Suppressor macrophage (primary cell): ENCODE data around the gene MYBPC1.

Source experiments
- DNase-seq, 4 experiments: peaks; one replicate each; pipeline ENCODE4 v3.0.0-alpha.2; 2020 to 2022

Gene MYBPC1

GRCh38 chr12:101604132-101604531, 9.4 kb downstream of the MYBPC1 start:
- DNase-seq = no peak

- DNase-seq = no peak
Observed at GRCh38 chr12:101607894-101608293, 13.1 kb downstream of the MYBPC1 start.

- DNase-seq = no peak
Observed at GRCh38 chr12:101608301-101609133, 13.7 kb downstream of the MYBPC1 start.

GRCh38 chr12:101609198-101609597, 14.4 kb downstream of the MYBPC1 start:
- no peak for DNase-seq

DNA sequence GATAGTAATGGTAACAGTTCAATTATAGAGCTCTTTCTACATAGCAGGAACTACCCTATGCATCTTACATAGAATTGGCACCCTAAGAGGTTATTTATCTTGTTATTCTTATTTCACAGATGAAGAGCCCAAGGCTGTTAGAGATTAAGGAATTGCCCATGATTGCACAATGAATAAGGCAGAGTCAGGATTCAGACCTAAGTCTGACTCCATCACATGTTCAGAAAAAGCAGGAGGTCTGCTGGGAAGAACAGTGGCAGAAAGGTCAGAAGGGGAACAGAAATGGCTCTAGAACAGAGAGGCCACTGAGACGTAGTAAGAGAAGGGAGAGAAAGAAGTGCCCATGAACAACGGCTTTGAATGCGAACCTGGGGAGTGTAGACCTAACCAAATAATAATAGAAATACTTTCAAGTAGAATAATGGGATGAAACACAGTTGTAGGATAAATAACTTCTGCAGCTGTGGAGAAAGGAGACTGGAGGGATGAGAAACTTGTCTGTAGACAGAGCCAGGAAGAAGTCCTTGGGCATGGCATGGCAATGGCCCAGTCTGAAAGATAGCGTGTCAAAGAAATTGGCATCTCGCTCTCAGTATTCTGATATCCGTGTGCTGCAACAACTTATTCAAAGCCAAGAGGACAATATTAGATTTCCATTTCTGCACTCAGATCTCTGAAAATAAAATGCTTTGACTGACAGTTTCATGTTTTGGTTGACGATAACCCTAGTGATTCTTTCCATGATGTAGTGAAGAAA, 17.6 kb downstream of the MYBPC1 start:
- peak in 1 of 4 experiments; percentile 28 for DNase-seq

GRCh38 chr12:101616027-101616494, 21.3 kb downstream of the MYBPC1 start:
- peak; percentile 60 to 91 (median 78) for DNase-seq

DNA sequence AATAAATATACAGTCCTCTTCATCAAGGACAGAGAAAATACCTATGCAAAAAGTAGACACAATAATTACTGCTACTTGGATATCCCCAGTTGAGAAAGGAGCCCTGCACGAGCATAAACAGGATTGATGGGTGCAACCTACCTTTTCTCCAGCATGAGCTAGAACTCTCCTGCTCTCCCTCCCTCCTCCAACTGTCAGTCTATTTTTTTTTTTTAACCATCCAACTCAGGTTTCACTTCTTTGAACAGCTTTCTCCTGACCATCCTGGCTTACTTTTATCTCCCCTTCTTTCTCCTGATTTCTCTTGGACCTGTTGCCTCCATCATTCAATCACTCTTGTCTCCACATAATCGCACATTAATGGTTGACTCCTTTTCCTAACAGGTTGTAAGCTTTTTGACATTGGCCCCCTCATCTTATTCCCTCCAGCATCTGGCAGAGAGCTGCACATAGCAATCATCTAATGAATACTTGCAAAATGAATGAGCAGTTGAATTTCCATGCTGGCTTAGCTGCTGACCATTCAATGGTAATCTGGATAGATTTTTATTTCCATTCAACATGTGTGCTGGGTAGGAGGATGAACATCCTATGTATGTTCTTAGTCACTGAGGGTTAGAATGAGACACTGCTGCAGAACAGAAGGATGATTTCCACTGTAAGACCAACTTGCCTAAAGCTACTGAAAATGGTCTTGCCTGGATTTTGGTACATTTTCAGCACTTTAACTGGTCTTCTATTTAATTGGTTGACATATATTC, 24.4 kb downstream of the MYBPC1 start:
- DNase-seq = no peak

DNA sequence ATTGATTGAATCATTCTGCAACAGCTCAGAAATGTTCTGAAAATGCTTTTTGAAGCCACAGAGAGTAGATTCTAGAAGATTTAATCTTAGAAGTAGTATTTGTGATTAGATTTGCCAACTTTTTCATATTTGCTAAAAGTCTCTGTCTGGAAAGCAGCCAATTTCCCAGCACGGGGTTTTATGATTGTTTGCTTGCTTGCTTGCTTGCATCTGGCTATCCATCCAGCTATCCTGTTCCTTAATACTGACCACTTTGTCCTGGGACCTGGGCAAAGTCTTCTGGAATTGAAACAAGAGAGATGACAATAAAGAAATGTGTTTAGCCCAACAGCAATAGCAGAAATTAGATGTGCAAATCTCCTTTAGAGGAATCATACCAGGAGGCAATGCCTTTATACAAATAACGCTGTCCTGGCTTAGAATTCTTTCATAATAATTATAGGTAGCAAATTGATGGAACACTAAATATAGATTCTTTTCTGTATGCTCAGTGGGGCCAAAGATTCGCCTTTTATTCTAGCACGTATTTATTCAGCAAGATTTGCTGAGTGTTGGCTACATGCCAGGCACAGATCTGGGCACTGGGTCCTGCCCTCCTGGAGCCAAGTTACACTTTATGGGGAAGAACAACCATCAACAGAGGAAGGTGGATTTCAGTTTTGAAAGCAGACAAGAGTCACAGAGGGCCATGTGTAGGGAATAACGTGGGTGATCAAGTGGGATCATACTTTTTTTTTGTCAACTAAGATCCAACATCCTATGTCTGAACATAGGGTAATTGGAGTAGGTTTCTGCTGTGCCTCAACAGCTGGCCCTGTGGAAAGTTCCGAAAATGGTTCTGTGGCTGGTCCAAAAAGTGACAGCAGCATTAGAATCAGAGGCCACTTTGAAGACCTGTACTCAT, 25.3 kb downstream of the MYBPC1 start:
- peak in 2 of 4 experiments; percentile 16 to 20 for DNase-seq

DNA sequence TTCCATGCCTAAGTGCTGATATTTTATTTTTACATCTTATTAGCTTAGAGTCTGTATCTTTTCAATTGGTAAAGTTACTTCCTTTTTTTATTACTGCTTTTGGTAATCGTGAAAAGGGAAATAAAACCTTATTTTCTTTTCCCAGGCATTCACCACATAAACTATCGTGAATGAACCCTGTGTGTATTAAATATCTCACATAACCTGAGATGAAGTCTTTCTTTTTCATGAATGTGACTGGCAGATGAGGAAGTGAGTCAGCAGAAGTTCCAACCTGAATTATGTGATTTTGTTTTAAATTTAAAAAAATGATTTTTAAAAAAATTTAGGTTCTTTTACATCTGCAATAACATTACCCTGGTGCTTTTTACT, 26.0 kb downstream of the MYBPC1 start:
- DNase-seq = peak in 2 of 4 experiments; percentile 38 to 53

- no peak for DNase-seq
Observed at GRCh38 chr12:101628676-101629075, 33.9 kb downstream of the MYBPC1 start.

GRCh38 chr12:101634724-101635123, 40.0 kb downstream of the MYBPC1 start:
- DNase-seq = peak in 3 of 4 experiments; percentile 35 to 72 (median 68)

GRCh38 chr12:101637936-101638335, 43.2 kb downstream of the MYBPC1 start:
- no peak for DNase-seq

DNA sequence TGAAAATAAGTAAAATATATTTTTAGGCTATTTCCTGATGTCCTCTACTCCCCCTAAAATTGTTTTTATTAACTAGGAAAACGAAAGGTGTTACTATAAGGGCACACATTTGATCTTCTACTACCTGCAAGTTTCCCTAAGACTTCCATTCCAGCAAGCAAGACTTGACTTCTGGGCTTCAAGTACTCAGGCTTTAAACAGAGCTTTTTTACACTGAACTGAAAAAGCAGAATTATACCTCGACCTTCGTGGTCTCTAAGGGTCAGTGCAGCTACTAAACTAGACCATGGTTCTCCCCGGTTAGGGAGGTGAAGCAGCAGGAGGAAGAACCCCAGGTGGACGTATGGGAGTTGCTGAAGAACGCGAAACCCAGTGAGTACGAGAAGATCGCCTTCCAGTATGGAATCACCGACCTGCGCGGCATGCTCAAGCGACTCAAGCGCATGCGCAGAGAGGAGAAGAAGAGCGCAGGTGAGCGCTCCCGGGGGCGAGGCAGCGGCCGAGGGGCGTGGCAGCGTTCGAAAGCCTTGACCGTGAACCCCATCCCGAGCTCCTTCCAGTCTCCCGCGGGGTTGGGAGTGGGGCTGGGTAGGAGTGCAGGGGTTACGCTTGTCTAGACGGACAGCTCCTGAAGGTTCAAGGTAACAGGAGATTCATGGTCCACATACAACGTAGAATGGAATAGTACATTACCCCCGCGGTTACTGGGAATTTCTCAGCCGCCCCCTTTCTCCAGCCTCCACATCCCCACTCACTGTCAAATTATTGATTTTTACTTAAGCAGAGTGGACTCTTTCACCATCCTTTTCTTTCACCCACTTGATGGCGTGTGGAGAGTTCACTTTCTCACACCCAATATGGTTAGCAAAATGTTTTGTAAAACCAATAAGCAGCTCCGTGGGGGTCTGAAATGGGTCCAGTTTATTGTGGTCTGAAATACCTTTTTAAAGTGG, 47.6 kb downstream of the MYBPC1 start:
- DNase-seq = peak in 2 of 4 experiments; percentile 14 to 30

- no peak for DNase-seq
Observed at GRCh38 chr12:101647711-101648110, 52.9 kb downstream of the MYBPC1 start.

DNA sequence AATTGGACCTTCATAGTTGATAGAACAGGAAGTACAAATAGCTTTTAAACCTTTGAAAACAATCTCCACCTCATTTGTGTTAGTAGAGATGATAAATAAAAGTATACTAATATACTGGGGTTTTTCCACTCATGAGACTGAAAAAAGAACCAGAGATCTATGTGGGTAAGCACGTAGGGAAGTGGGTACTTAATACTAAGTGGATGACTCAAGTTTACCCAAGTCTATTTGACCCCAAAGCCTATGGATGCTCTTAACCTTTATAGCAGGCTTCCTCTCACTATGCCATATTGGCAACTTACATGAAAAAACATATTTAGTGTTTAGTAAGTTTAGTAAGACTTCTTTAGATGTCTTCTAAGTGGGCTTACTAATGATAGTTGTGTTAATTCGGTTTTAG, 53.4 kb downstream of the MYBPC1 start:
- DNase-seq = peak in 1 of 4 experiments; percentile 53

DNA sequence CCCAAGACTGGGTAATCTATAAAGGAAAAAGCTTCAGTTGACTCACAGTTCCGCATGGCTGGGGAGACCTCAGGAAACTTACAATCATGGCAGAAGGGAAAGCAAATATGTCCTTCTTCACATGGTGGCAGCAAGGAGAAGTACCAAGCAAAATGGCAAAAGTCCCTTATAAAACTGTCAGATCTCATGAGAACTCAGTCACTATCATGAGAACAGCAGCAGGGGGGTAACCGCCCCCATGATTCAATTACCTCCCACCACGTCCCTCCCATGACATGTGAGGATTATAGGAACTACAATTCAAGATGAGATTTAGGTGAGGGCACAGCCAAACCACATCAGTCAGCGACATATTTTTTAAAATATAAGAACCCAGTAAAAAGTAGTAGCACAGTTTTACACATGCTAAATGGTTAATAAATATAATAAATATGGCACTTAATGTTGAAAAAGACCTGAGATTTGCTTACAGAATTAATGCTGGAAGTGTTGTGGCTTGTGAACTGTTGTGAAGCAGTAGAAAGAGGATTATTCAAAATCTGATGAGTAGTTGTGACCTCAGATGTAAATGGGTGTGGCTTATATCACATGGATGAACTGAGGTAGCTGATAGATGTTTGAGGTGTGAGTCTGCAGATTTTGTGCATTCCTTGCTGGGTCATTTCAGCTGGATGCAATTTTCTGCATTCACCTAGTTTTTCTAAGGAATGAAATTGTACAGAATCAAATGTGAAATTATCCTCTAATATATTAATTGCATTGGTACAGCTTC, 55.8 kb downstream of the MYBPC1 start:
- DNase-seq = peak; percentile 30 to 65 (median 44)

DNA sequence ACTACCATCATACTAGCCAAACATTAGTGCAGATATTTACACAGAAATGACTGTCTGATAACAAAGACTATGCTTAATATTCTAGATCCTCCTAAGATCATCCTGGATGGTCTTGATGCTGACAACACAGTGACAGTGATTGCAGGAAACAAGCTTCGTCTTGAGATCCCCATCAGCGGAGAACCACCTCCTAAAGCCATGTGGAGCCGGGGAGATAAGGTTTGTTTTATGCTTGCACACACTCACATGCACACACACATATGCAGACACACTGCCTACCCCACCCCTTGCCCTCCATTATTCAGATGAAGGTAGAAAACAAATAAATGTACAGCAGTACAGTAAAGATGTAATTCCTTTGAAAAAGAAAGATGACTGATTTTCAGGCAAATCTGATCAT, 58.3 kb downstream of the MYBPC1 start:
- DNase-seq = no peak

- DNase-seq = no peak
Observed at GRCh38 chr12:101653503-101653902, 58.7 kb downstream of the MYBPC1 start.

DNA sequence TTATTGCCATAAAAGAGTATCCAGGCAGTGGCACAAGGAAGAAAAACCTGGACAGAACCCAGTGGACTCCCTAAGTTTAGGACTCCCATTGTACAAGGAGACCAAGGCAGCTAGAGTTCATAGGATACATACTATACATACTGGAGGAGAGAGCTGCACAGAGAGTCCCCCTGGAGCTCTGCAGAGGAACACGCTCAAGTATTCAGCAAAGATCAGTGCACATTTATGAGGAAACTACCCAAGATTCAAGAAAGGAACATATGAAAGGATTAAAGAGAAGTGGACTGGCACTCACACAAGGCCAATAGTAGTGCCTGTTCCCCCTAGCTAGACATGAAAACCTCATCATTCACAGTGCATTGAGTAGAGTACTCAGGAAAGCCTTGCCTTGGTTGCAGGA, 59.7 kb downstream of the MYBPC1 start:
- peak in 1 of 4 experiments; percentile 25 for DNase-seq

DNA sequence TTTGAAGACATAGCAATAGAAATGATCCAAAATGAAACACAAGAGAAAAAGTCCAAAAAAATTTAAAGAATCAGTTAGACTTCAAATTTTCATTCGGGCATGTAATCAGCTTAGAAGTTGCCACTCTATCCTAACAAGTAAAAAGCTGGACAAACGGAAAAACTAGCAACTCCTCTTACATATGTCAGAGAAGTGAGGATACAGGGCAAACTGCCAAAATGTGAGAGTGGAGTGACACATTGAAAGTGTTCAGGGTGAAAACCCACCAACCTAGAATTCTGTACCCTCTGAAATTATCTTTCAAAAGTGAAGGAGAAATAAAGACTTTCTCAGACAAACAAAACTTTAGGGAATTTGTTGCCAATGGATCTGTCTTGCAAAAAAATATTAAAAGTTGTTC, 60.6 kb downstream of the MYBPC1 start:
- no peak for DNase-seq
